Skeletal muscle satellite cell (primary cell): ENCODE measurements around the gene NTRK1.

Source experiments
- H3K27me3 ChIP-seq: 2 replicates; pipeline ENCODE4 v1.7.0; 2013; ENCODE audit warnings: low read length; ENCODE audit not compliant: control insufficient read depth, insufficient read depth
- H3K36me3 ChIP-seq: 2 replicates; pipeline ENCODE4 v1.7.0; 2013; ENCODE audit warnings: mild to moderate bottlenecking, control low read depth, low read length; ENCODE audit not compliant: insufficient read depth
- H3K4me1 ChIP-seq: 2 replicates; pipeline ENCODE4 v1.7.0; 2013; ENCODE audit warnings: low read length; ENCODE audit not compliant: control insufficient read depth, insufficient read depth
- H3K4me2 ChIP-seq: 2 replicates; pipeline ENCODE4 v1.7.0; 2013; ENCODE audit warnings: mild to moderate bottlenecking, low read length
- H3K4me3 ChIP-seq: 2 replicates; pipeline ENCODE4 v1.7.0; 2013; ENCODE audit warnings: low read length
- H3K9ac ChIP-seq: 2 replicates; pipeline ENCODE4 v1.7.0; 2013; ENCODE audit warnings: mild to moderate bottlenecking, low read depth, low read length, moderate library complexity
- H3K9me3 ChIP-seq: replicated peaks from 2 replicates; pipeline ENCODE4 v1.7.0; 2013; ENCODE audit warnings: mild to moderate bottlenecking, control low read depth, low read length

The NTRK1 gene

GRCh38 chr1:156822680-156823079, 38.0 kb upstream of the NTRK1 start:
- H3K4me3 ChIP-seq = no peak overlapping the region
- no peak overlapping the region for H3K9ac ChIP-seq
- H3K36me3 ChIP-seq = no peaks in the 10 kb centered on the region
- H3K4me1 ChIP-seq = no peaks in the 10 kb centered on the region
- H3K27me3 ChIP-seq = peaks cover 38% of the 10 kb centered on the region
- H3K9me3 ChIP-seq = no peaks in the 10 kb centered on the region
- no peak overlapping the region for H3K4me2 ChIP-seq

DNA sequence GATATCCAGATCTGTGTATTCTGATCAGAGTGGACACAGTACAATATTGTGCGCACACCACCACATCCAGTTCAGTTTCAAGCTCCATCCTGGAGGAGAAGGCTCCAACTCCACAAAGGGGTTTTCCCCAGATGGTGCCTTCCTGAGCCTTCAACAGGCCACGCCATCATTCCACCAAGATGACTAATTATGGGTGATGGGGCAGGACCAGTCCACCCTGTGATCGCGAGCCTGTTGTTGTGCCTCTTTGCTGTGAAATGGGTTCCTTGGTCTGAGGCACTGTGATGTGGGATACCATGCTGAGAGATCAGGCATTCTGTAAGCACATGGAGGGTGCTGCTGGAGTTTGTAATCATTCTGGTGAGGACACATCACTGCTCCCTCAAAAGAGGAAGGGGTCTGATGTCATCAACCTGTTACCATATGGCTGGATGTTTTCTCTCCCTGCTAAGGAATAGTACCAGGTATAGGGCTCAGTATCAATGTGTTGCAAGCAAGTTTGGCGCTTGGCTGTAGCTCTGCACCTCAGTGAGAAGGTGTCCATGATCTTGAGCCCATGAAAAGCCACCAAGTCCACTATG, 37.4 kb upstream of the NTRK1 start:
- Histone ChIP-seq H3K9ac (no peak overlapping the region), H3K4me3 (no peak overlapping the region), H3K4me2 (no peak overlapping the region), H3K27me3 (peaks cover 41% of the 10 kb centered on the region), H3K4me1 (no peaks in the 10 kb centered on the region), H3K36me3 (no peaks in the 10 kb centered on the region), H3K9me3 (no peaks in the 10 kb centered on the region)

DNA sequence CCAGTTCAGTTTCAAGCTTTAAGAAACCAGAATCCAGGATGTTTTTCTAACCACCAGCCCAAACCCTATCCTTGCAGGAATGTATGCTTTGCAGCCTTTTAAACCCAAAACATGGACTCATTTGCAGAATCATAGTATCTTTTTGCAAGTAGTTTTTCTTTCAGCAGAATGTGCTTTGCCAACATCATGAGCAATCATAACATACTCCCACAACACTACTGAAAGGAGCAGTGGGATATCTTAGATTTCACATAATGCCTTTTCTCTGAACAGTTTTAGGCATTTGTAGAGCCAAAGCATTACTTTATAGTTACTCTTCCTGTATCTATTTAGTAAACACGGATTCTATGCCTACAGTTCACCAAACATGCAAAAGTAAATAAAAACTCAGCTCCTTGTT, 34.0 kb upstream of the NTRK1 start:
- Histone ChIP-seq H3K4me2 (no peak overlapping the region), H3K4me1 (no peaks in the 10 kb centered on the region), H3K9ac (no peak overlapping the region), H3K27me3 (peaks cover 57% of the 10 kb centered on the region), H3K9me3 (no peaks in the 10 kb centered on the region), H3K36me3 (no peaks in the 10 kb centered on the region), H3K4me3 (no peak overlapping the region)

- Histone ChIP-seq H3K9me3 (no peaks in the 10 kb centered on the region), H3K9ac (no peak overlapping the region), H3K4me2 (no peak overlapping the region), H3K4me3 (no peak overlapping the region), H3K27me3 (peaks cover 59% of the 10 kb centered on the region), H3K36me3 (no peaks in the 10 kb centered on the region), H3K4me1 (no peaks in the 10 kb centered on the region)
Measured at GRCh38 chr1:156828400-156829124, 32.1 kb upstream of the NTRK1 start.

DNA sequence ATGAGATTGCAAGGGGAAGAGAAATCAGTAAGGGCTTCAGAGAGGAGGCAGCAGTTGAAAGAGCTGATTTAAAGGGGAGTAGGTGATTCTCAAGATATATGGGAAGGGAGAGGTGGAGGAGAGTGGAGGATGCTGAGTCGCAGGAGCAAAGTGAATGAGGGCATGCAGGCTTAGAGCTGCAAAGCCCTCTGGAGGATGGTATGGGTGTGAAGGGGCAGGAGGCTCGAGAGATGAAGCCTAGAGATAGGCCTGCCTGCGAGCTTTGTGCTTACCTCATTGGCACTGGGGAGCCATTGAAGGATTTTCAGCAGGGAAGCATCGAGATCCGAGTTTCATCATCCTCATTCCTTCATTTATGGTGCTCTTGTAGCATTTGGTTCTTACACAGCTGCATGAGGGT, 28.2 kb upstream of the NTRK1 start:
- H3K27me3 ChIP-seq = peaks cover 82% of the 10 kb centered on the region
- H3K36me3 ChIP-seq = no peaks in the 10 kb centered on the region
- H3K9me3 ChIP-seq = no peaks in the 10 kb centered on the region
- no peaks in the 10 kb centered on the region for H3K4me1 ChIP-seq
- no peak overlapping the region for H3K4me3 ChIP-seq
- no peak overlapping the region for H3K4me2 ChIP-seq
- H3K9ac ChIP-seq = no peak overlapping the region

GRCh38 chr1:156833603-156834002, 27.1 kb upstream of the NTRK1 start:
- H3K4me2 ChIP-seq = no peak overlapping the region
- no peak overlapping the region for H3K9ac ChIP-seq
- no peak overlapping the region for H3K4me3 ChIP-seq
- no peaks in the 10 kb centered on the region for H3K4me1 ChIP-seq
- peaks cover 88% of the 10 kb centered on the region for H3K27me3 ChIP-seq
- H3K36me3 ChIP-seq = no peaks in the 10 kb centered on the region
- H3K9me3 ChIP-seq = no peaks in the 10 kb centered on the region

GRCh38 chr1:156834322-156834721, 26.3 kb upstream of the NTRK1 start:
- H3K9me3 ChIP-seq = no peaks in the 10 kb centered on the region
- H3K4me1 ChIP-seq = no peaks in the 10 kb centered on the region
- no peak overlapping the region for H3K4me3 ChIP-seq
- no peak overlapping the region for H3K9ac ChIP-seq
- H3K36me3 ChIP-seq = no peaks in the 10 kb centered on the region
- H3K27me3 ChIP-seq = peaks cover 87% of the 10 kb centered on the region
- H3K4me2 ChIP-seq = no peak overlapping the region

GRCh38 chr1:156836041-156836654, 24.5 kb upstream of the NTRK1 start:
- Histone ChIP-seq H3K36me3 (no peaks in the 10 kb centered on the region), H3K4me2 (no peak overlapping the region), H3K9ac (no peak overlapping the region), H3K9me3 (no peaks in the 10 kb centered on the region), H3K27me3 (peaks cover 88% of the 10 kb centered on the region), H3K4me1 (no peaks in the 10 kb centered on the region), H3K4me3 (no peak overlapping the region)

- Histone ChIP-seq H3K27me3 (peaks cover 86% of the 10 kb centered on the region), H3K4me3 (no peak overlapping the region), H3K4me1 (no peaks in the 10 kb centered on the region), H3K36me3 (no peaks in the 10 kb centered on the region), H3K4me2 (no peak overlapping the region), H3K9ac (no peak overlapping the region), H3K9me3 (no peaks in the 10 kb centered on the region)
Measured at GRCh38 chr1:156836892-156837291, 23.8 kb upstream of the NTRK1 start.

GRCh38 chr1:156838972-156839371, 21.7 kb upstream of the NTRK1 start:
- Histone ChIP-seq H3K4me1 (no peaks in the 10 kb centered on the region), H3K4me2 (no peak overlapping the region), H3K9ac (no peak overlapping the region), H3K36me3 (no peaks in the 10 kb centered on the region), H3K27me3 (peaks cover 88% of the 10 kb centered on the region), H3K4me3 (no peak overlapping the region), H3K9me3 (no peaks in the 10 kb centered on the region)

GRCh38 chr1:156839426-156840109, 21.1 kb upstream of the NTRK1 start:
- Histone ChIP-seq H3K9ac (no peak overlapping the region), H3K36me3 (no peaks in the 10 kb centered on the region), H3K4me2 (no peak overlapping the region), H3K9me3 (no peaks in the 10 kb centered on the region), H3K27me3 (peaks cover 86% of the 10 kb centered on the region), H3K4me3 (no peak overlapping the region), H3K4me1 (no peaks in the 10 kb centered on the region)
